SK-N-SH (cell line): Measurements from ENCODE around the gene PHF12. TPM values are rescaled to one million over a fixed set of nuclear protein-coding genes. Genes with fewer than 3 reads are reported as not detected.

Experiments used
- CTCF ChIA-PET: fragments of 300-600, 350-600 bp; formaldehyde crosslinking; extraction: SDS; loops from one replicate; lab custom pipeline; 2021; lab: Yijun Ruan, JAX
- POLR2A ChIA-PET: fragments of 350-600 bp; sonication (Branson Sonifier 250); formaldehyde crosslinking; extraction: SDS; loops from one replicate; lab custom pipeline; 2020; ENCODE audit warnings: antibody characterized with exemption, inconsistent platforms; lab: Yijun Ruan, JAX
- DNase-seq: peaks from one replicate; pipeline ENCODE4 v3.0.0; 2012
- H2AFZ ChIP-seq: fragments of 200-600 bp; sonication (generic); 2 replicates; pipeline ENCODE4 v1.8.1; 2016; ENCODE audit warnings: antibody characterized with exemption, mild to moderate bottlenecking, low read depth
- H3F3A ChIP-seq: fragments of 200-600 bp; sonication (generic); replicated peaks from 2 replicates; pipeline ENCODE3; 2016; ENCODE audit warnings: antibody characterized with exemption, mild to moderate bottlenecking; ENCODE audit not compliant: insufficient read depth
- H3K27ac ChIP-seq, 2 experiments: fragments of 200-500 bp in 1 of 2; fragments of 200-600 bp in 1 of 2; sonication (Bioruptor generic) in 1 of 2; sonication (generic), shearing (Covaris generic) in 1 of 2; 2 replicates each; pipeline versions ENCODE4 v1.5.1 to v1.6.1; 2014 to 2016; ENCODE audit warnings: low read depth in 2 of 2, inconsistent platforms in 1 of 2, low read length in 1 of 2, mild to moderate bottlenecking in 1 of 2, mixed read lengths in 1 of 2
- H3K27me3 ChIP-seq: fragments of 200-600 bp; sonication (generic), shearing (Covaris generic); 2 replicates; pipeline ENCODE4 v1.6.1; 2016; ENCODE audit warnings: mixed run types; ENCODE audit not compliant: insufficient read depth
- H3K36me3 ChIP-seq, 2 experiments: fragments of 200-500 bp in 1 of 2; fragments of 200-600 bp in 1 of 2; sonication (Bioruptor generic) in 1 of 2; sonication (generic) in 1 of 2; replicated peaks in 1 of 2; 2 replicates each; pipeline versions ENCODE3 to v1.5.1; 2014 to 2016; ENCODE audit warnings: low read length in 1 of 2, mild to moderate bottlenecking in 1 of 2; ENCODE audit not compliant: insufficient read depth in 2 of 2, control insufficient read depth in 1 of 2
- H3K4me1 ChIP-seq, 2 experiments: fragments of 200-500 bp in 1 of 2; fragments of 200-600 bp in 1 of 2; sonication (Bioruptor generic) in 1 of 2; sonication (generic), shearing (Covaris generic) in 1 of 2; 2 replicates each; pipeline versions ENCODE4 v1.5.1 to v1.6.1; 2014 to 2016; ENCODE audit warnings: low read depth in 1 of 2, low read length in 1 of 2, mixed run types in 1 of 2; ENCODE audit not compliant: insufficient read depth in 2 of 2, control insufficient read depth in 1 of 2
- H3K4me2 ChIP-seq: fragments of 200-600 bp; sonication (generic), shearing (Covaris generic); 2 replicates; pipeline ENCODE4 v1.6.1; 2017; ENCODE audit warnings: mixed run types
- H3K4me3 ChIP-seq, 2 experiments: fragments of 200-500 bp in 1 of 2; fragments of 200-600 bp in 1 of 2; sonication (Bioruptor generic) in 1 of 2; sonication (generic), shearing (Covaris generic) in 1 of 2; 2 replicates each; pipeline versions ENCODE4 v1.5.1 to v1.8.1; 2014 to 2016; ENCODE audit warnings: low read depth in 2 of 2, inconsistent platforms in 1 of 2, low read length in 1 of 2, mild to moderate bottlenecking in 1 of 2, mixed read lengths in 1 of 2, moderate library complexity in 1 of 2
- H3K79me2 ChIP-seq: fragments of 200-600 bp; sonication (generic); 2 replicates; pipeline ENCODE4 v1.8.1; 2017; ENCODE audit warnings: mild to moderate bottlenecking; ENCODE audit not compliant: insufficient read depth
- H3K9ac ChIP-seq: fragments of 200-600 bp; sonication (generic); 2 replicates; pipeline ENCODE4 v1.6.1; 2017; ENCODE audit warnings: mixed run types
- H3K9me2 ChIP-seq: fragments of 200-600 bp; sonication (generic); 2 replicates; pipeline ENCODE4 v1.6.1; 2017; ENCODE audit warnings: mixed run types
- H3K9me3 ChIP-seq: fragments of 200-600 bp; sonication (generic); 2 replicates; pipeline ENCODE4 v1.6.1; 2017; ENCODE audit warnings: mixed run types, mild to moderate bottlenecking, moderate library complexity
- H4K20me1 ChIP-seq: fragments of 200-600 bp; sonication (generic); 2 replicates; pipeline ENCODE4 v1.6.1; 2017; ENCODE audit warnings: mild to moderate bottlenecking, mixed run types; ENCODE audit not compliant: insufficient read depth
- CHD2 ChIP-seq: fragments of 150-350 bp; IDR thresholded peaks from 2 replicates; pipeline ENCODE4 v1.6.1; 2018; ENCODE audit warnings: low read length; ENCODE audit not compliant: partially characterized antibody
- EZH2phosphoT487 ChIP-seq: fragments of 200-600 bp; sonication (generic); IDR thresholded peaks from 2 replicates; pipeline ENCODE4 v1.6.1; 2017; ENCODE audit warnings: low read depth, mixed run types, mild to moderate bottlenecking, antibody characterized with exemption, moderate library complexity, borderline replicate concordance
- MAX ChIP-seq: IDR thresholded peaks from 2 replicates; pipeline ENCODE4 v1.4.0; 2012; ENCODE audit warnings: low read depth
- POLR2AphosphoS5 ChIP-seq: IDR thresholded peaks from 2 replicates; pipeline ENCODE4 v1.6.1; 2012; ENCODE audit warnings: low read depth, low read length
- RCOR1 ChIP-seq: fragments of 150-350 bp; IDR thresholded peaks from 2 replicates; pipeline ENCODE4 v1.6.1; 2017; ENCODE audit warnings: antibody characterized with exemption, low read length
- TAF1 ChIP-seq: IDR thresholded peaks from 2 replicates; pipeline ENCODE4 v1.6.1; 2012; ENCODE audit warnings: low read depth, mild to moderate bottlenecking, low read length, moderate library complexity, borderline replicate concordance
- TEAD4 ChIP-seq: IDR thresholded peaks from 2 replicates; pipeline ENCODE4 v1.4.0; 2012; ENCODE audit warnings: mild to moderate bottlenecking, borderline replicate concordance; ENCODE audit not compliant: insufficient read depth
- YY1 ChIP-seq: IDR thresholded peaks from 2 replicates; pipeline ENCODE4 v1.4.0; 2012; ENCODE audit warnings: low read depth, mild to moderate bottlenecking
- WGBS: methylation state at CpG from one replicate; pipeline ENCODE4 v1.1.6; 2017; ENCODE audit warnings: low lambda C conversion rate; 5-methylcytosine and 5-hydroxymethylcytosine counted together
- polyA plus RNA-seq, 3 experiments: library from polyadenylated mRNA; depleted of rRNA; stranded (reverse); fragments of >200 nt; gene quantifications; 2 replicates each; pipeline ENCODE4 v1.2.3, GENCODE V29; 2012
- TF ChIP-seq, protein P1 (sequence below): fragments of 200-600 bp; sonication (generic); IDR thresholded peaks from 2 replicates; pipeline ENCODE4 v1.6.1; 2017; ENCODE audit warnings: antibody characterized with exemption, mild to moderate bottlenecking, moderate library complexity
- TF ChIP-seq, protein P2 (sequence below): IDR thresholded peaks from 2 replicates; pipeline ENCODE4 v1.4.0; 2012; ENCODE audit warnings: low read depth, borderline replicate concordance

Gene PHF12
- polyA plus RNA-seq, 1 of the 3 experiments (the other 2 are of a cell fraction), result 24.0 TPM

- H3K36me3 ChIP-seq, result no peaks in the 10 kb centered on the region
- H4K20me1 ChIP-seq, result no peaks in the 10 kb centered on the region
- H3K9me3 ChIP-seq, result no peaks in the 10 kb centered on the region
- POLR2A ChIA-PET, result no interaction called here
- no peak overlapping the region for H3K4me3 ChIP-seq
- CTCF ChIA-PET, result no interaction called here
- DNase-seq, result no peak
- H3K9me2 ChIP-seq, result no peaks in the 10 kb centered on the region
- no peak overlapping the region for H3K4me2 ChIP-seq
- H3F3A ChIP-seq, result no peaks in the 10 kb centered on the region
- WGBS, result 83% methylated on average over 13 of the region's 13 CpGs
- no peak overlapping the region for H3K27ac ChIP-seq
- H3K9ac ChIP-seq, result no peak overlapping the region
- H3K27me3 ChIP-seq, result no peaks in the 10 kb centered on the region
- no peaks in the 10 kb centered on the region for H3K4me1 ChIP-seq
- no peak for TF ChIP-seq MAX
- no peak for TF ChIP-seq RCOR1
- no peak for TF ChIP-seq TAF1
- no peak for TF ChIP-seq POLR2AphosphoS5
- TF ChIP-seq YY1, result no peak
- no peak for TF ChIP-seq EZH2phosphoT487
- TF ChIP-seq, protein P1, sequence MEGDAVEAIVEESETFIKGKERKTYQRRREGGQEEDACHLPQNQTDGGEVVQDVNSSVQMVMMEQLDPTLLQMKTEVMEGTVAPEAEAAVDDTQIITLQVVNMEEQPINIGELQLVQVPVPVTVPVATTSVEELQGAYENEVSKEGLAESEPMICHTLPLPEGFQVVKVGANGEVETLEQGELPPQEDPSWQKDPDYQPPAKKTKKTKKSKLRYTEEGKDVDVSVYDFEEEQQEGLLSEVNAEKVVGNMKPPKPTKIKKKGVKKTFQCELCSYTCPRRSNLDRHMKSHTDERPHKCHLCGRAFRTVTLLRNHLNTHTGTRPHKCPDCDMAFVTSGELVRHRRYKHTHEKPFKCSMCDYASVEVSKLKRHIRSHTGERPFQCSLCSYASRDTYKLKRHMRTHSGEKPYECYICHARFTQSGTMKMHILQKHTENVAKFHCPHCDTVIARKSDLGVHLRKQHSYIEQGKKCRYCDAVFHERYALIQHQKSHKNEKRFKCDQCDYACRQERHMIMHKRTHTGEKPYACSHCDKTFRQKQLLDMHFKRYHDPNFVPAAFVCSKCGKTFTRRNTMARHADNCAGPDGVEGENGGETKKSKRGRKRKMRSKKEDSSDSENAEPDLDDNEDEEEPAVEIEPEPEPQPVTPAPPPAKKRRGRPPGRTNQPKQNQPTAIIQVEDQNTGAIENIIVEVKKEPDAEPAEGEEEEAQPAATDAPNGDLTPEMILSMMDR, result no peak
- TF ChIP-seq, protein P2, sequence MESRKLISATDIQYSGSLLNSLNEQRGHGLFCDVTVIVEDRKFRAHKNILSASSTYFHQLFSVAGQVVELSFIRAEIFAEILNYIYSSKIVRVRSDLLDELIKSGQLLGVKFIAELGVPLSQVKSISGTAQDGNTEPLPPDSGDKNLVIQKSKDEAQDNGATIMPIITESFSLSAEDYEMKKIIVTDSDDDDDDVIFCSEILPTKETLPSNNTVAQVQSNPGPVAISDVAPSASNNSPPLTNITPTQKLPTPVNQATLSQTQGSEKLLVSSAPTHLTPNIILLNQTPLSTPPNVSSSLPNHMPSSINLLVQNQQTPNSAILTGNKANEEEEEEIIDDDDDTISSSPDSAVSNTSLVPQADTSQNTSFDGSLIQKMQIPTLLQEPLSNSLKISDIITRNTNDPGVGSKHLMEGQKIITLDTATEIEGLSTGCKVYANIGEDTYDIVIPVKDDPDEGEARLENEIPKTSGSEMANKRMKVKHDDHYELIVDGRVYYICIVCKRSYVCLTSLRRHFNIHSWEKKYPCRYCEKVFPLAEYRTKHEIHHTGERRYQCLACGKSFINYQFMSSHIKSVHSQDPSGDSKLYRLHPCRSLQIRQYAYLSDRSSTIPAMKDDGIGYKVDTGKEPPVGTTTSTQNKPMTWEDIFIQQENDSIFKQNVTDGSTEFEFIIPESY, result no peak
- H2AFZ ChIP-seq, result no peak overlapping the region
- H3K79me2 ChIP-seq, result no peaks in the 10 kb centered on the region
Observed at GRCh38 chr17:28865946-28866752, 85.2 kb downstream of the PHF12 start.

GRCh38 chr17:28864991-28865849 is 86.1 kb downstream of the PHF12 start:
- Histone ChIP-seq H3F3A (no peaks in the 10 kb centered on the region), H3K9ac (no peak overlapping the region), H3K27me3 (no peaks in the 10 kb centered on the region), H4K20me1 (no peaks in the 10 kb centered on the region), H3K4me3 (no peak overlapping the region), H3K4me2 (no peak overlapping the region), H2AFZ (no peak overlapping the region), H3K9me2 (no peaks in the 10 kb centered on the region), H3K79me2 (no peaks in the 10 kb centered on the region), H3K36me3 (peaks cover 3 to 7% of the 10 kb centered on the region in 2 experiments), H3K4me1 (no peaks in the 10 kb centered on the region), H3K27ac (no peak overlapping the region), H3K9me3 (no peaks in the 10 kb centered on the region)
- 85% methylated on average over 10 of the region's 11 CpGs for WGBS
- no peak for DNase-seq
- POLR2A ChIA-PET, result no interaction called here
- TF ChIP-seq CHD2 (no peak), TEAD4 (no peak)
- CTCF ChIA-PET, result no interaction called here
